NCI-H460 (cell line): ENCODE results near the gene GBP5. TPM values are rescaled to one million over a fixed set of nuclear protein-coding genes. Genes with fewer than 3 reads are reported as not detected.
"Not testable (repeated sequence)": the region's sequence is repeated elsewhere in the genome, so short reads cannot be mapped to it uniquely, and the experiment has no call there.

Experiments
- DNase-seq: peaks from one replicate; pipeline ENCODE4 v3.0.0-alpha.2; 2016; ENCODE audit warnings: low read depth; ENCODE audit errors: extremely low read depth
- total RNA-seq: library from RNA; depleted of rRNA; stranded (reverse); fragments of >200 nt; shearing (Covaris generic); gene quantifications from 2 replicates; pipeline ENCODE4 v1.2.3, GENCODE V29; 2014

GBP5 gene
- total RNA-seq, 1 experiment from 2014 or later: not detected

DNA sequence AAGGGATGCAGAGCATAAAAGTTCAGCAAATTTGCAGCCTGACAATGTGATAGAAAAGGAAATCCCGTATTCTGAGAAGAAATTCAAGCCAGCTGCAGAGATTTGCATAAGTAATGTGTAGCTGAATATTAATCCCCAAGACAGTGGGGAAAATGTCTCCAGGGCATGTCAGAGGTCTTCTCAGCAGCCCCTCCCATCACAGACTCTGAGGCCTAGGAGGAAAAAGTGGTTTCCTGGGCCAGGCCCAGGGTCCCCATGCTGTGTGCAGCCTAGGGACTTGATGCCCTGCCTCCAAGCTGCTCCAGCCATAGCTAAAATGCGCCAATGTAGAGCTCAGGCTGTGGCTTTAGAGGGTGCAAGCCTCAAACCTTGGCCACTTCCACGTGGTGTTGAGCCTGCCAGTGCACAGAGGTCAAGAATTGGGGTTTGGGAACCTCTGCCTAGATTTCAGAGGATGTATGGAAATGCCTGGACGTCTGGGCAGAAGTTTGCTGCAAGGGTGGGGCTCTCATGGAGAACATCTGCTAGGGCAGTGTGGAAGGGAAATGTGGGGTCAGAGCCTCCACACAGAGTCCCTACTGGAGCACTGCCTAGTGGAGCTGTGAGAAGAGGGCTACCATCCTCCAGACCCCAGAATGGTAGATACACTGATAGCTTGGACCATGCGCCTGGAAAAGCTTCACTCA lies 11.6 kb upstream of the GBP5 start:
- DNase-seq: not testable (repeated sequence)

DNA sequence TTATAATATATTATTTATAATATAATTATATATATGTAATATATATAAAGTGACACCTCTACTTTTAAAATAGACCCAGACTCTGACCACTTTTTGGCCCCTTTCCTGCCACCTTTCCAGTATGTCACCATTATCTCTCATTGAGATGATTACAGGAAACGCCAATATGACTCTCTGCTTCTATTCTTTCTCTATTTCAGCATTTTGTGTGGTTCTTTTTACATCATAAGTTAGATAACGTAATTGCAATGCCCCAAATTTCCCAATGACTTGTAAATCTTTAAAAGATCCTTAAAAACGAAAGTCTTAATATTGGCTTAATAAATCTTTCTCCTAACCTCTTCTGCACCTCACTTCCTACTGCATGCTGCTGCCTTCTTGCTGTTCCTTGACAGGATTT lies 8.1 kb upstream of the GBP5 start:
- DNase-seq: no peak

DNA sequence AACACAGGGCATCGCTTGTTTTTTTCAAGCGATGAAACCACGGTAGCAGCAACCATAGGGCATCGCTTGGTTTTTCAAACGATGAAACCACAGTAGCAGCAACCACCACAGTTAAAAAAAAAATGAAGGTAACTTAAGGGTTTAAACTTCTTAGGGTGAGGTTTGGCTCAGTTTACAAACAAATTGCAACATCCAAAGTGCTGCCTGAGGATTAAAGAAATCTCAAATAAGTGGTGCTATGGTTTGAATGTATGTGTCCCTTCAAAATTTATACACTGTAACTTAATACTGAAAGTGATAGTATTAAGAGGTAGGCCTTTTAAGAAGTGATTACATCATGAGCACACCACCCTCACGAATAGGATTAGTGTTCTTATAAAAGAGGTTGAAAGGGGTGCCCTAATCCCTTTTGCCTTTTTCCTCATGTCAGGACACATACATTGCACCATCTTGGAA lies 6.4 kb upstream of the GBP5 start:
- no peak for DNase-seq

DNA sequence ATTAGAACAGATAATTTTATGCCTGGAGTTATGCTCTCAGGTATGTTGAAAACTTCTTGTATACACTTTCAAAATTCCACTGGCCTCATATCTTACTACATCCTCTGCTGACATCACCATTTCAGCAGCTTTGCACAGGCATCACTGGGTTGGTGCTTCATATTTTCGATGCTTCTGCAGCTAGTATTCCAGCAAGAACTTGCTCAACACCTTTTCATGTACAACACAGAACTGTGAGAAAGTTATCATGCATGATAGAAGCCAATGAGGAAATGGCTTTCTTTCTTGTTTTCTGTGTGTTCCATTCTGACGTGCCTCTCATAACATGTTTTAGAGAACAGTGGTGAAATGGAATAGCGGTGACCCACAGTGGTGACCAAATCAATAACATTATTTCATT lies 5.1 kb upstream of the GBP5 start:
- DNase-seq: no peak

DNA sequence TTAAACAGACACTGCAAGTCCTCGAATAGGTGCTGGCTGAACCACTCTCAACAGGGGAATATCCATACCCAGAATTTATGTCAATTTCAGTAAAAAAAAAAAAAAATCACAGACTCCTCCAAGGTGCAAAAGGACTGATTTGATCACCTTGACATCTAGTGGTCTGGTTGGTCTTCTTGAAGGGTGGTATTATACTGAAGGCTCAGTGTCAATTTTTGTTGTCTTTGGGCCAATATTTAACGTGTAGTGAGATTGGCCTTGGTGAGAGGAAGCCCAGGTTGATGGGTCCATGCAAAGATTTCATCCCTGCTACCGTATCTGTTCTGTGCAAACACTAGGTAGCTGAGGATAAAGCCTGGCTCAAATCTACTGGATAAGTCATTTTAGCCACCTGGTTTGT lies 4.0 kb upstream of the GBP5 start:
- no peak for DNase-seq

DNA sequence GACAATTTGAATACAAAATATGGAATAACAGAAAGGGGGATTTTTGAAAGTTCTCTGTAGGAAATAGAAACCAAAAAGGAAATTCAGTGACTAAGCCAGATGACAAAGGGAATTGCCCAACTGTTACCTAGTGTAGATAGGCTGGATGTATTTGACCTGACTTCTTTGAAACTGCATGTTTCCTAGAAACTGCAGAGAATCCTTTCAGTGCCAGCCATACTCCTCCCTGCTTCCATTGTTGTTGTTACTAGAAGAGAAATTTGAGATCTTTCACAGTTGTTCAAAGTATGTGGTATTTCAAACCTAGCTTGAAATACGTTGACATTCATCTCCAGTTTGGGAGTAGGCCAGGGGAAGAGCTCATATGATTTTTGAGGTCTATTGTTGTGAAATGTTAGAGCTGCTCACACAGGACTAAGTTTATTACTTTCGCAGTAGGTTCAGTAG lies 1.8 kb upstream of the GBP5 start:
- no peak for DNase-seq

DNA sequence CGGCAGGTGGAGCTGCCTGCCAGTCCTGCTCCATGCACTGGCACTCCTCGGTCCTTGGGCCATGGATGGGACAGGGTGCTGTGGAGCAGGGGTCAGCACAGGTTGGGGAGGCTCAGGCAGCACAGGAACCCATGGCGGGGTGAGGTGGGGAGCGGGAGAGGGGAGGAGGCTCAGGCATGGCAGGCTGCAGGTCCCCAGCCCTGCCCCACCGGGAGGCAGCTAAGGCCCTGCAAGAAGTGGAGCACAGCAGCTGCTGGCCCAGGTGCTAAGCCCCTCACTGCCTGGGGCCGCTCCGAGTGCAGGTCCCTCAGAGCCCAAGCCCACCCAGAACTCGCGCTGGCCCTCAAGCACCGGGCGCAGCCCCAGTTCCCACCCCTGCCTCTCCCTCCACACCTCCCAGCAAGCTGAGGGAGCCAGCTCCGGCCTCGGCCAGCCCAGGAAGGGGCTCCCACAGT lies 691 bp upstream of the GBP5 start:
- no peak for DNase-seq

DNA sequence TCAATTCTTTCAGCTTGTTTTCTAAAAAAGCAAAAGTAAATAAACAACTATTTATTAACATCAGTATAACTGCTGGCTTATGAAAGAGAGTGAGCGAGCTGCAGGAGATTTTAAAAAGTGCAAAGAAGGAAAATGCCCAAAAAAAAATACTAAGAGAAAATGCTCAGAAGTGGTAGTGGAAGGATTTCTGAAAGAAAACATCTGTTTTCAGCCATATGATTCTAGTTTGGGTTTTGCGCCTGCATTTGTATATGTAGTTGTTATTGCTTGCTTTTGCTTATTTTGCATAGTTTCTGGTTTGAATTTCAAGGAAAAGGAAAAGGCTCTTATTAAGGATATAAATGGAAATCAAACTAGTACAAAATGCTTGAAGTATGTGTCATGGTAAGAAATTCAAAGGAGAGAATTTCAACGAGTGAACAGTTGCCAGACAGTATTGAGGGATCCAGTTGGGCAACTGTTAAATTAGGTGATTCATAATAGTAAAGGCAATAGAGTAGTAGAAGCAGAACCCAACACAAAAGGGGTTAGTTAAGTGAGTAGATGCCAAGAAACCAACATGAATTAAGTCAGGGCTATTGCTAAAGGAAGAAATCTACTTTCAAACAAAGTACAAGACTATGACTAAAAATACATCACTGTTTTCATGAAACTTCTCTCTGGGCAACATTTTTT lies 1.2 kb downstream of the GBP5 start:
- DNase-seq: no peak

DNA sequence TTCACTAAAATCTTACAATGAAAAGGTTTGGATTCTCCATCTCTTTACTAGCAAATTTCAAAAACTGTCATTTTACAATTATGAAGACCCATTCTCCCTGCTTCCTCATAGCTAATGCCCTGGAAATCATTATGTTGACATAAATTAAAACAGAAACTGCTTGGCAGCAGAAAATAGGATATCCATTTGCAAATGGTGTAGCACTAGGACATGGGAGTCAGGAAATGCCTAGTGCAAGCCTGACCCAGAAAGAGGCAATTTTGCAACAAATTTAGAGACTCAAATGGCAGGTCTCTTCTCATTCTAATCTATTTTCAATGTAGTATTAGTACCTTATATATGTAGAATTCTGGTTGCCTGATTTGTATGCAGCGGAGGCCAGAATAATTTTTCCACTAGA lies 2.2 kb downstream of the GBP5 start:
- DNase-seq: no peak

DNA sequence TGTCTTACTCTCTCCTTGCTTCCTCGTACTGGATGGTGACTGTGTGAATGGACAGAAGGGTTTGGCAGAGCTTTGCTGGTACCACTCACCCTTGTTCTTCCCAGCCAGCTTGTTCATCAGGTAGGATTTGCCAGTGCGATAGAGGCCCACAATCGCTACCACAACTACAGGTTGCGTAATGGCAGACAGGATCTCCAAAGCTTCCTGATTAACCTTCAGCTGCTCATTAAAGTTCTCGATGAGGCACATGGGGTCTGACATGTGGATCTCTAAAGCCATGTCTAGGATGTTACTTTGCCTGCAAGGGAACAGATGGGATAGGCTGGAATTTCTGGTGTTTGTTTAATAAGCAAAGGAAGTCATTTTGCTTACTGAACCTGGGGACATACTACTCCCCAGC lies 3.4 kb downstream of the GBP5 start:
- DNase-seq: no peak

DNA sequence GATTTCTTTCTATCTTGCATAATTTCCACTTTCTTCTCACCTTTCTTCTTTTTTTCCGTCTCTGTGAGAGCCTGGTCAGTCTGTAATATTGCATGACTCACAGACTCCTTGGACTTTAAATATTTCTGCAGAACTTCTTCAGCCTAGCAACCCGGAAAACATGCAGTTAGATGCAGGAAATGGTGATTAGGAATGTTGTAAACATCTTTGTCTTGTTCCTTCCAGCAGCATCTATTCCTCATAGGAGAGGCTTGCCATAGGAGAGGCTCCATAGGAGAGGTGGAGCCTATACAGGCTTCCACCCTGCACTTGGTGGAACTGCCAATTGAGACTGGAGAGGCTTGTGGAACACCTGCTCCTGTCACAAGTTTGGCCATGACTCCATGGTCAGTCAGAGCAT lies 10.0 kb downstream of the GBP5 start:
- DNase-seq: no peak

DNA sequence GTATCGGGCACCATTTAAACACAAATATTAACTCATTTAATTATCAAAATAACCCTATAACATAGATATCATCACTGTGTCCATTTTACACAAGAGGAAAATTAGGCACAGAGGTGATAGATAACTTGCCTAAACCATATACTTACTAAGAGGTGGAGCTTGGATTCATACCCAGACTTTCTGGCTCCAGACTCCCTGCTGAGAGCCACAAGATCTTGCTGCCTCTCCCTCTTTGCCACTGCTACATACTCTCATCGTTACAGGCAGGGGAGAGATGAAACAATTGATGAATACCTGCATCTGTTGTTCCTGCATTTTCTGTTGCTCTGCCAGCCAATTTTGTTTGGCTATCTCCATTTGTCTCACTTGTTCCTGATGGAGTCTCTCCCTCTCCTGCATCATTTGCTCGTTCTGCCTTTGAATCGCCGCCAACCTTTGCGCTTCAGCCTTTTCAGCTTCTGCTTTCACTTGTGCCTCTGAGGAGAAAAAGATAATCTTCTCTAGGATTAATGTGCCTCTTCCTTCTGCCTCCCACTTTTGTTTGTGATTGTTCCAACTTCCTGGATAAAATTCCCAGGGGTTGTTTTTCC lies 10.6 kb downstream of the GBP5 start:
- DNase-seq: no peak

DNA sequence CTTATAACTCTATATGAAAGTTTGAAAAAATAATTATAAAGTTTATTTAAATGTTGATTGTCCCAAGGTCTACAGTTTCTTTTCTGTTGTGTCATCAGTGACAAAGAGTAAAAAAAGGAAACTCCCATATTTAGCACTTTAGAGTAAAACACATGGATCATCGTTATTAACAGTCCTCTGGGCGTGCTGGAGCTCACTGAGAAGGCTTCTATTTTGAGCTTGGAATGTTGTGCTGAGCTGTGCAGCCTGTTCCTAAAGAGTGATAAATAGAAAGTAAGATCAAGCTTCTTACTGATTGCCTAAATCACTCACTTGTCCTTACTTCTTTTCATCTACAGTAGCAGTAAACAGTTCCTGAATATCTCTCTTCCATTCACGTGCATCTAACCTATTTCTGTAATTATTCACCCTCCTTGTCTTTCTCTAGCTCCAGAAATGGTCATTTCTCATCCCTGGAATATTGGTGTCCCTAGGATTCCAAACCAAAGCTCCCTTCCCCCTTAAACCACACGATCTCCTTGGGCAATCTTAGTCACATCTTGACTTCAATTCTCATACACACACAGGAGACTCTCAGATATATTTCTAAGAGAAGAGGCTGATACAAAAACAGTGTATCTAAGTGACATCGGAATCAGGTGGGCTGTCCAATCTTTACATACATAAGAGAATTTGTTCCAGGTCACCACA lies 11.9 kb downstream of the GBP5 start:
- no peak for DNase-seq

DNA sequence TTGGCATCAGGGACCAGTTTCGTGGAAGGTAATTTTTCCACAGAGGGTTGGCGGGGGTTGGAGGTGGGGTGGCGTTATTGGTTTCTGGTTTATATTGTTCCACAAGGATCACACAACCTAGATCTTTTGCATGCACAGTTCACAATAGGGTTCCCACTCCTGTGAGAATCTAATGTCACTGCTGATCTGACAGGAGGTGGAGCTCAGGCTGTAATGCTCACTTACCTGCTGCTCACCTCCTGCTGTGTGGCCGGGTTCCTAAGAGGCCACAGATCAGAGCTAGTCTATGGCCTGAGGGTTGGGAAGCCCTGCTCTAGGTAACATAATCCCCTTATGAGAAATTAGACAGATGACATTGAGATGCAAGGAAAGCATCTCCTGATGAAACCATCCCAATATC lies 12.6 kb downstream of the GBP5 start:
- no peak for DNase-seq

DNA sequence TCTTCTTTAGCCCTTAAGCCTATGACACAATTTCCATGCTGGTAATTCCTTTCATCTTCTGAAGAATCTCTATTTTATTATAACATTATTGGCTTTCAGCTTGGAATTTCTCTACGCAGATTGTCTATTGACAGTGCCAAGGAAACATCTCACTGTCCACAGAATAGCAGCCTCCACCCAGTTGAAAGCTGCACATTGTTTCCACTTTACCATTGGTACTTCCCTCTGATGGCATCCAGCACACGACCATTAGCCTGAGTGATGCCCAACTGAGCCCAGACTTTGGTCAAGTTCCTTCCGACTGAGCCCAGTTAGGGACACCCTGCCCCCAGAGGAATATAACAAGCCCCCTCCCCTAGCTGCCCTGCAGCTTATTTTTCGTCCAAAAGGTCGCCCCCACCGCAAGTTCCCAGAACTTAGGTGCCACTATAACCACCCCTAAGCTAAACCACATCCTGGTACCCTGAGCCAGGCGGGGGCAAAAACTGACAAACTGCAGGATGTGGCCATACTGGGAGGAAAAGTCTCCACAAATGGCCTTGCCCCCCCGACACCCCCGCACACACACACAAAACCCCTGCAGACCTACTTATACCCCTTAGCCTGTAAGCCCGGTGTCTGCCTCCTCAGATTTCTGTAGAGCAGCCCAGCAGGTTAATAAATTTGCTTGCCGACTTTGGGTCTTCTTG lies 13.2 kb downstream of the GBP5 start:
- DNase-seq: no peak

DNA sequence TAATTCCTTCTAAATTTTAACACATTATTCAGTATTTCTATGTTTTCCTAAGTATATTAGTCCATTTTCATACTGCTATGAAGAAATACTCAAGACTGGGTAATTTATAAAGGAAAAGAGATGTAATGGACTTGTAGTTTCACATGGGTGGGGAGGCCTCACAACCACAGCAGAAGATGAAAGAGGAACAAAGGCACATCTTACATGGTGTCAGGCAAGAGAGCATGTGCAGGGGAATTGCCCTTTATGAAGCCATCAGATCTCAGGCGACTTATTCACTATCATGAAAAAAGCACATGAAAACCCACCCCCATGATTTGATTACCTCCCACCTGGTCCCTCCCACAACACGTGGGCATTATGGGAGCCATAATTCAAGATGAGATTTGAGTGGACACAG lies 15.6 kb downstream of the GBP5 start:
- no peak for DNase-seq

DNA sequence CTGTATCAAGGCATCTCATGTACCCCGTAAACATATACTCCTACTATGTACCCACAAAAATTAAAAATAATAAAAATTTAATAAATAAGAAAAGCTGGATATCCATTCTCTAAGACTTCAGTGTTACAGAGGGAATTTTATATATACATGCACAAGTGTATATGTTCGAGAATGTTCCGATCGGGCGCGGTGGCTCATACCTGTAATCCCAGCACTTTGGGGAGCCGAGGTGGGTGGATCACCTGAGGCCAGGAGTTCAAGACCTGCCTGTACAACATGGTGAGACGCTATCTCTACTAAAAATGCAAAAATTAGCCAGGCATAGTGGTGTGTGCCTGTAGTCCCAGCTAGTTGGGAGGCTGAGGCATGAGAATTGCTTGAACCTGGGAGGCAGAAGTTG lies 17.1 kb downstream of the GBP5 start:
- DNase-seq: not testable (repeated sequence)

DNA sequence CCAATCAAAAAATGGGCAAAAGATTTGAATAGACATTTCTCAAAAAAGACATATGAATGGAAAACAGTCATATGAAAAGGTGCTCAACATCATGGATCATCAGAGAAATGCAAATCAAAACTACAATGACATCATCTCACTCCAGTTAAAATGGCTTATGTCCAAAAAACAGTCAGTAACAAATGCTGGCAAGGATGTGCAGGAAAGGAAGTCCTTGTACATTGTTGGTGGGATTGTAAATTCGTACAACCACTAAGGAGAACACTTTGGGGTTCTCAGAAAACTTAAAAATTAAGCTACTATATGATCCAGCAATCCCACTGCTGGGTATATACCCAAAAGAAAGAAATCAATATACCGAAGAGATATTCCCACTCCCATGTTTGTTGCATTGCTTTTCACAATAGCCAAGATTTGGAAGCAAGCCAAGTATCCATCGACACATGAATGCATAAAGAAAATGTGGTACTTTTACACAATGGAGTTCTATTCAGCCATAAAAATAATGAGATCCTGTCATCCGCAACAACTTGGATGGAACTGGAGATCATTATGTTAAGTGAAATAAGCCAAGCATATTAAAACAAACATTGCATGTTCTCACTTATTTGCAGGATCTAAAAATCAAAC lies 17.9 kb downstream of the GBP5 start:
- no peak for DNase-seq

DNA sequence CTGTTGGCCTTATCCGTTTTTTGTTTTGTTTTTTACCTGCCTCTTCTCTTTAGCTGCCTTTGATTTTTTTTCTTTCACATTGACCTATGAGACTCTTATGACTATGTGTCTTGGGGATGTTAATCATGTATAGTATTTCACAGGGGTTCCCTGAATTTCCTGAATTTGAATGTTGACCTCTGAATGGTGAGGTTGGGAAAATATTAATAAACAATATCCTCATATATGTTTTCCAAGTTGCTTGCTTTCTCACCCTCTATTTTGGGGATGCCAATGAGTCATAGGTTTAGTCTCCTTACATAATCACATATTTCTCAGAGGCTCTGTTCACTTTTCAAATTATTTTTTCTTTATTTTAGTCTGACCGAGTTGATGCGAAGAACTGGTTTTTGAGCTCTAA lies 29.6 kb downstream of the GBP5 start:
- DNase-seq: no peak
